Stimulated activated naive CD8-positive, alpha-beta T cell treated with anti-CD3 and anti-CD28 coated beads, Interleukin-15, amount 100 ng/mL, for 72 hours (primary cell): Measurements from ENCODE around the gene TRIM50.
A peak's percentile ranks its signal among the peaks of the same experiment; 100 is the strongest.
"Not testable (repeated sequence)": the region's sequence is repeated elsewhere in the genome, so short reads cannot be mapped to it uniquely, and the experiment has no call there.

Experiments
- ATAC-seq: fragments of 150-1000 bp; cut with Tn5 transposase; 2 replicates; pipeline ENCODE4 v1.10.0; 2021; ENCODE audit warnings: mild to moderate bottlenecking, moderate library complexity
- DNase-seq, 2 donors: peaks; one replicate each; pipeline ENCODE4 v3.0.0; 2021 to 2022
- H3K27ac Mint-ChIP-seq, 2 donors: one replicate each; pipeline ENCODE4 v1.8.0; 2022; ENCODE audit warnings: mild to moderate bottlenecking in 2 of 2, mixed read lengths in 2 of 2, moderate library complexity in 2 of 2
- H3K27me3 Mint-ChIP-seq: one replicate; pipeline ENCODE4 v1.8.0; 2022; ENCODE audit warnings: mixed read lengths
- H3K4me1 Mint-ChIP-seq: one replicate; pipeline ENCODE4 v1.8.0; 2022; ENCODE audit warnings: mild to moderate bottlenecking, mixed read lengths
- H3K4me3 Mint-ChIP-seq, 2 donors: one replicate each; pipeline ENCODE4 v1.8.0; 2022; ENCODE audit warnings: mild to moderate bottlenecking in 2 of 2, mixed read lengths in 2 of 2, moderate library complexity in 1 of 2
- H3K9me3 Mint-ChIP-seq, 2 donors: one replicate each; pipeline ENCODE4 v1.8.0; 2022; ENCODE audit warnings: mixed read lengths in 2 of 2

TRIM50 gene

DNA sequence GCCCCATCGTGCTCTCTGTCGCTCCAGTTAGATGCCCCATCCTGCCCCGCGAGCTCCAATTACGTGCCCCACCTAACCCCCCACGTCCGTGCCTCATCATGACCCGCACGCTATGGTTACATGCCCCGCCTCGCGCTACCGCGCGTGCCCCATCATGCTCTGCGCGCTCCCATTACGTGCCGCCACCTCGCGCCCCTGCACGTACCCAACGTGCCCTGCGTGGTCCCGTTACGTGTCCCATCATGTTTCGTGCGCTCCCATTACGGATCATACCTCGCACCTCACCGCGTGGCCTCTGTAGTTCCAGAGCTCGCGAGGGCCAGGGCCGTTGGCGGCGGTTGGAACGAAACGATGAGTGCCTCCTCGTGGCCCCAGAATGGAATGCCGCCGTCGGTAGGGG, at the start of gene TRIM50, which contains the start of gene FKBP6:
TSS of gene TRIM50 (minus strand) at position 161 of the 400 bp plus-strand sequence. CDS start 3,295 bp downstream, outside the sequence.
TSS of gene FKBP6 (plus strand) at position 240 of the 400 bp plus-strand sequence. CDS start 268 bp downstream, outside the sequence.
- H3K27me3 Mint-ChIP-seq, DNase-seq, H3K27ac Mint-ChIP-seq, H3K4me3 Mint-ChIP-seq, H3K9me3 Mint-ChIP-seq: not testable (repeated sequence)
- peak; percentile 16 for ATAC-seq
- peaks cover 10% of the 10 kb centered on the region for H3K4me1 Mint-ChIP-seq

DNA sequence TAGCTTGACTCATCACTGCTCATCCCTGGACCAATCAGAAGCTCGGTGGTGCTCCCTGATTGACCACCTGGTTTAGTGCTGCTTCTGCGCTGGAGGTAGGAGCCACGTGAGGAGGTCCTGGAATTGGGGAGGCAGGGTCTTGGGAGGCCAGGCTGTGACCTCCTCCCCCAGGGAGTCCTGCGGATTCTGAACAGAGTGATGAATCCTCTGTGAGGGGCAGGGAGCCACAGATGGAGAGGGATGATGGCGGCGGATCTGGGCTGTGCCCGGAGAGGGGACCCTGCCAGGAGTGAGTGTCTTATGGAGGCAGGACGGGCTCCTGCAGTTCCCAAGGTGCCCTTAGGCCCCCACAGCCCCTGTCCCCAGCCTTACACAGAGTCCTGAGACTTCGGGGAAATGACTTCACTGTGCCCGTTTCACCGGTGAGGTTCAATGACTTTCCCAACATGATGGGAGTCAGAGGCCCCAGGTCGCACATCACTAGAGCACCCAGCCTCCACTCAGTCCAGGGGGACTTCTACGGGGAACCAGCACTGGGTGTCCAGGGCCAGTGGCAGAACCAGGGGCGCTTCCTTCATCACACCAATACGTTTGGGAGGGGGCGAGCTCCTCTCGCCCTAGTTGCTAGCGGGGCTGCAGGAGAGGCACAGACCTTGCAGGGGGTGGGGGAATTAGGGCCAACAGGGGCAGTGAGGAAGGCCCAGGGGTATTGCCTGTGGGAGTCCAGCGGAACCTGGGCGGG, 49.0 kb upstream of the TRIM50 start:
- Mint-ChIP-seq H3K4me3 (peak overlapping the region; percentile 19 to 54), H3K9me3 (no peaks in the 10 kb centered on the region), H3K27ac (peak overlapping the region in 1 of 2 donors; percentile 52), H3K27me3 (peaks cover 32% of the 10 kb centered on the region), H3K4me1 (peaks cover 14% of the 10 kb centered on the region)
- ATAC-seq = no peak
- no peak for DNase-seq

DNA sequence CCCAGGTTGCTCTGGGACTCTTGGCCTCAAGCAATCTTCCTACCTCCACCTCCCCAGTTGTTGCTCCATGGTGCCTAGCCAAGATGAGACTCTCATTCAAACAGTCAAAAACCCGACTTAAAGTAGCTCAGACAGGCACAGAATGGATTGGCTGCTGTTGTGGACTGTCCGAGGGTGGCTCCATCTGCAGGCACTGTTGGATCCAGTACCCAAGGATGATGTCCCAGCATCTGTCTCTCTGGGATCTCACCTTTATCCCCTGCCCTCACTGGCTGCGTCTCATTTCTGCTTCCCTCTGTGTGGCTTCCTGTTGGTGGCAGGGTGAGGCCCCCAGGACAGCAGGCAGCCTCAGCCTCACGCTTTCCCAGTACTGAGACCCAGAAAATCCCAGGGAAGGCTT, 48.4 kb upstream of the TRIM50 start:
- peak overlapping the region in 1 of 2 donors; percentile 52 for H3K27ac Mint-ChIP-seq
- peaks cover 14% of the 10 kb centered on the region for H3K4me1 Mint-ChIP-seq
- peaks cover 32% of the 10 kb centered on the region for H3K27me3 Mint-ChIP-seq
- not testable (repeated sequence) for H3K9me3 Mint-ChIP-seq, H3K4me3 Mint-ChIP-seq, DNase-seq, ATAC-seq

DNA sequence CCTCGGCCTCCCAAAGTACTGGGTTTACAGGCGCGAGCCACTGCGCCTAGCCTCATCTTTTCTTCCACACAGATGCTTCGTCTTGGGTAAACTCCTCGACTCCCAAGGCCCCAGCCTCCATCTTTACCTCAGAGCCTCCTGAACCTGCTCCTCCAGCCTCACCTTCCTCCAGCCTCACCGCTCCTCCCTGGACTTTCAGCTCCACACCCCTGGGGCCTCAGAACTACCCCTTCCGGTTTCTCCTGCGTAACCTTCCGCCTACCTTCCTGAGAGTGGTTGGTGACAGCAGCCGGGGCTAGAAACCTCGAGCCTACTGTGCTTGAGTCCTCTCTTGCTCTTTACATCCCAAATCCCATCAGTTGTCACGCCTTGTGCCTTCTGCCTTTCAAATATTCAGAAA, 45.9 kb upstream of the TRIM50 start:
- peaks cover 14% of the 10 kb centered on the region for H3K4me1 Mint-ChIP-seq
- H3K27me3 Mint-ChIP-seq = peaks cover 31% of the 10 kb centered on the region
- no peak overlapping the region for H3K4me3 Mint-ChIP-seq
- ATAC-seq (no peak), DNase-seq (no peak)
- no peaks in the 10 kb centered on the region for H3K9me3 Mint-ChIP-seq
- no peak overlapping the region for H3K27ac Mint-ChIP-seq

DNA sequence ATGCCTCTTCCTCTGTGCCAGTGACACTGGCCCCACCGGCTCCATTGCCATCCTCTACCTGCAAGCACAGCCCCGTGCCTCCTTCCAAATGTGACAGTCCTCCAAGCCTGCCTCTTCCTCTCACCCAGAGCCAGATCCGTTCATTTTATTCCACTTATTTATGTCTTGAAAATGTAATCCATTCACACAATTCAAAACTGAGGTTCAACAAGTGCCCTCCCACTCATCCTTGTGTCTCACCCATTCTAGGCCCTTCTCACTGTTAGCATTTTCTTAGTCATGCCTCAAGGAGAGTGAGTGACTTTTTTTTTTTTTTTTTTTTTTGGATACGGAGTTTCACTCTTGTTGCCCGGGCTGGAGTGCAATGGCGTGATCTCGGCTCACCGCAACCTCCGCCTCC, 41.7 kb upstream of the TRIM50 start:
- no peaks in the 10 kb centered on the region for H3K9me3 Mint-ChIP-seq
- no peak overlapping the region for H3K27ac Mint-ChIP-seq
- H3K4me1 Mint-ChIP-seq = peaks cover 14% of the 10 kb centered on the region
- ATAC-seq = no peak
- no peak for DNase-seq
- no peak overlapping the region for H3K4me3 Mint-ChIP-seq
- H3K27me3 Mint-ChIP-seq = no peaks in the 10 kb centered on the region

DNA sequence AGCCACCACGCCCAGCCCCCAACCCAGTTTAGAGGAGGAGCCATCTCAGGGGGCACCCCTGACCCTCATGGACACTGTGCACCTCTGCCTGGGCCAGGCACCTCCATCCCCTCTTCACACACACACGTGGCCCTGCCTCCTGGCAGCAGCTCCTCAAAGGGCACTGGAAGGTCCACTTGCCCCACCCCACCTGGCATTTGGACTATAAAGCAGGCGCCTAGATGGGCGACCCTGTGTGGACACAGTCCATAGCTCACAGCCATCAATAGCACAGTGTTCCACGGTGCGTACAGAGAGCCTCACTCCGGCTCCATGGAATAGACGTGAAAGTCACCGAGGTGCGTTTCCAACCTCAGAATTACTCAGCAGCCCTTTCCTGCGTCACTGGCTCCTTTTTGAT, 41.1 kb upstream of the TRIM50 start:
- Mint-ChIP-seq H3K4me1 (peaks cover 14% of the 10 kb centered on the region), H3K9me3 (no peaks in the 10 kb centered on the region), H3K27me3 (no peaks in the 10 kb centered on the region), H3K4me3 (no peak overlapping the region), H3K27ac (peak overlapping the region in 1 of 2 donors; percentile 37)
- ATAC-seq (no peak), DNase-seq (no peak)

DNA sequence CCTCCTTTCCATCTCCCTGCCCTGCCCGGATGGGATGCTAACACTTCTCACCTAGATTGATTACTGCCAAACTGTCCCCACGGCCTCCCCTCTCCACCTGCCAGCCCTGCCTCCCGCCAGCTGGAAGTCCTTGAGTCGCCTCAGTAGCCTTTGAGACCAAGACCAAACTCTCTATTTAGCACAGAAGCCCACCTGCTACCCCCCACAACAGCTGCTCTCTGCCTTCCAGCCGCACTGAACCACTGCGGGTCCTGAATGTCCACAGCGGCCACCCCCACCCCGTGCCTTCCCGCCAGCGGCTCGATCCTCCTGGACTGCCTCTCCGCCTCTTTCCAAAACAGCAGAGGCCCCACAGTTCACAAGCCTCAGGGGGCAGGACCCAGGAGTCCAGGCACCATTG, 39.1 kb upstream of the TRIM50 start:
- H3K9me3 Mint-ChIP-seq = no peaks in the 10 kb centered on the region
- H3K27me3 Mint-ChIP-seq = no peaks in the 10 kb centered on the region
- no peak overlapping the region for H3K4me3 Mint-ChIP-seq
- peak overlapping the region; percentile 48 to 88 for H3K27ac Mint-ChIP-seq
- DNase-seq = no peak
- ATAC-seq = no peak
- H3K4me1 Mint-ChIP-seq = peaks cover 14% of the 10 kb centered on the region

DNA sequence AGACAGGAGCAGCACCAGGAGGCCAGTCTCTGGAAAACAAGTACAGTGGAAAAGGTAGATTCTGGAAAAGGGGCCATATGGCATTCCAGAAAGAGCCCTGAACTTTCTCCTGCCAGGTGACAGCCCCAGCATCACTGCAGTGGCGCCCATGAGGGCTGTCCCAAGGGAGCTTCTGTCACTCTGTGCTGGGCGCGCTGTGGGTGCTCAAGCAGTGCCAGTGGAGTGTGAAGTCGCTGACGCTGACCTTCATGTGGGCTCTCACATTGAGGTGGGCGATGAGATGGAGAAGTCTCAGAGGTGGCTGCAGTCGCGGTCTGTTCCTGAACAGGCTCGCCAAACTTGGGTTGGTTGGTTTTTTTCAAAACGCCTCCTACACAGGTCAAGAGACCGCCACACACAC, 38.2 kb upstream of the TRIM50 start:
- H3K9me3 Mint-ChIP-seq = no peaks in the 10 kb centered on the region
- ATAC-seq (no peak), DNase-seq (no peak)
- no peak overlapping the region for H3K4me3 Mint-ChIP-seq
- peaks cover 14% of the 10 kb centered on the region for H3K4me1 Mint-ChIP-seq
- no peaks in the 10 kb centered on the region for H3K27me3 Mint-ChIP-seq
- H3K27ac Mint-ChIP-seq = no peak overlapping the region

DNA sequence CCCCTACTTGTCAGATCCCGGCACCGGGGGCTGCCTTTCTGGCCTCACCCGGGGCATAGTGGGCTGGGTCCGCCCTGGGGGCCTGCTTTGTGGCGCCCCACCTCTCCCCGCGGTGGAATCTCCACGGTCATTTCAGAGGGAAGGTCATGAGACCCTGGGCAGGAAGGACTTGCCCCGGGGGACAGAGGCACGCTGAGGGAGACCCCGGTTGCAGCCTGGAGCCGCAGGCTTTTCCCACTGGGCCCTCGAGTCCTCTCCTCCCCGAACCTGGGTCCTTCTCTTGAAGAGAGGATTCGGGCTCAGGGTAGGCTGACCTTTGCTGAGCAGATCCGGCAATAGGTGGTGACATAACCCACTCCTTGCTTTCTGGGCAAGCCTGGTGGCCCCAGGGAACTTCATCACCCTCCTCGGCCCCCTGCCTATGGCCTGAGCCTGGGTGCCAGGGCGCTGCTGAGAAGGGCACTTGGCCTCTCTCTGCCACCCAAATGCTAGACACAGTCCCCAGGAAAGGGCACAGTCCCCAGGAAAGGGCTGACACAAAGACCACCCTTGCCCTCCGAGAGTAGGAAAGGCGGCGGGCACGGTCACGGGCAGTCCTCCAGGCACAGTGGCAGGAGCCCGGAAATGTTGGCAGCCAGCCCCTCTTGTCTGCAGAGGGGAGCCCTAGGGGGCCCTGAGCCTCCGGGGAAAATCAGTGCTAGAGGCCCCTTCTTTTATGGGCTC, 36.3 kb upstream of the TRIM50 start:
- DNase-seq (no peak), ATAC-seq (no peak)
- Mint-ChIP-seq H3K4me1 (peaks cover 18% of the 10 kb centered on the region), H3K27ac (no peak overlapping the region), H3K9me3 (no peaks in the 10 kb centered on the region), H3K4me3 (no peak overlapping the region), H3K27me3 (peaks cover 7% of the 10 kb centered on the region)

DNA sequence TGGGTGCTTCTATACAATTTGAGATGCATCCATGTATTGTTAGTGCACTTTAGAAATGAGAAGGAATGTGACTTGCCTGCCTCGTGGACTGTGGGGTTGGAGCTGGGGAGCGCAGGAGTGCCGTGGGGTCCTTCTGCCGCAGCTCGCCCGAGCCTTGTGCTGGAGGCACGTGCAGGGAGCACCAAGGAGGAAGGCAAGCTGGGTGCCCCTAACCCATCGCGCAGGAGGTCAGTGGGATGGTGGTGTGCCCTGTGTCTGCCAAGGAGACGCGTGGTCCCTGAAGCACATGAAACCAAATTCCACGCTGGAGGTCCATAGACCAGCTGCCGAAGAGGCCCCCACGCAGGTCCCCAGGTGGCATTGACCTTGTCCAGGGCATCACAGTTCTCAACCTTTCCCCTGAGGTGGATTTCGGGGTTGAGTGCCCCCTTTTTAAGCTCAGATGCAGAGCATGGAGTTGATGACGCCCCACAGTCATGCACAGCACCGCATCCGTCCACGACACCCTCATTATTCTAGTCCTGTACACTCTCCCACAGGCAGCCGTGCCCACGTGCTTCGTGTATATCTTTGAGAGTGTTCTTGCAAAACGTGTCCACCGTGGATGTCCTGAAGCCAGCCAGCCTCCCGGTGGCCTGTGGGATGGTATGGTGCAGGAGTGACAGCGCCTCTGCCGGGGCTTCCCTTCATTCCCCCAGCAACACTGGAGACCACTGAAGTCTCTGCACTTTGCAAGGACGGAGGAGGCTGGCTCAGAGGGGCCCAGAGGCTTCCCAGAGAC, 35.5 kb upstream of the TRIM50 start:
- Mint-ChIP-seq H3K27ac (no peak overlapping the region), H3K4me1 (peaks cover 20% of the 10 kb centered on the region), H3K27me3 (peaks cover 10% of the 10 kb centered on the region), H3K9me3 (no peaks in the 10 kb centered on the region), H3K4me3 (no peak overlapping the region)
- ATAC-seq (no peak), DNase-seq (no peak)

DNA sequence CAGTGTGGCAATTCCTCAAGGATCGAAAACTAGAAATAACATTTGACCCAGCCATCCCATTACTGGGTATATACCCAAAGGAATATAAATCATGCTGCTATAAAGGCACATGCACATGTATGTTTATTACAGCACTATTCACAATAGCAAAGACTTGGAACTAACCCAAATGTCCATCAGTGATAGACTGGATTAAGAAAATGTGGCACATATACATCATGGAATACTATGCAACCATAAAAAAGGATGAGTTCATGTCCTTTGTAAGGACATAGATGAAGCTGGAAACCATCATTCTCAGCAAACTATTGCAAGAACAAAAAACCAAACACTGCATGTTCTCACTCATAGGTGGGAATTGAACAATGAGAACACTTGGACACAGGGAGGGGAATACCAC, 32.7 kb upstream of the TRIM50 start:
- not testable (repeated sequence) for H3K4me1 Mint-ChIP-seq, DNase-seq, H3K9me3 Mint-ChIP-seq, H3K27ac Mint-ChIP-seq, H3K4me3 Mint-ChIP-seq, ATAC-seq
- peaks cover 10% of the 10 kb centered on the region for H3K27me3 Mint-ChIP-seq

DNA sequence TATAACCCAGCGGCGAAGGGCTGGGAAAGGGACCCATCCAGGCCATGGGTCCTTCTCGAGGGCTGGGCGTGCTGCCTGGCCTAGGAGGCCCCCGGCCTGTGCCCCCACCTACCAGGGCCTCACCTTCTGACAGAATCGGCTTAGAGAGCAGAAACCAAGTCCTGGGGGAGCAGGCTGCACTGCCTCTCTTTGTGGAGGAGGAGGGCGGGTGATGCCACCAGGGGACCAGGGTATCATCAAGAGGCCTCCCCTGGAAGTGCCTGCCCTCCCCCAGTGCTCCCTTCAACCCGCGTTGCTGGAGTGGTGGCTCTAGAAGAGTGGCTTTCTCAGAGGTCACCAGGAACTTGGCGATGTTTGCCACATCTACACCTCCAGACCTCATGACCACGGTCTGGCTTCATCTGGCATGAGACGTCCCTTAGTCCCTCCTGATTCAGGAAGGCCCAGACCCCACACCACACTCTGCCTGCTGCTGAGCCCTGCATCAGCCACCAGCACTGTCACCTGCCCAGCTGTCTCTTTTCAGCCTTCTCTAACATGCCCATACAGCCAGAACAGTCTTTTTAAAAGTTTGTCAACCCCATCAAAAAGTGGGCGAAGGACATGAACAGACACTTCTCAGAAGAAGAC, 32.0 kb upstream of the TRIM50 start:
- DNase-seq = no peak
- Mint-ChIP-seq H3K27me3 (peaks cover 10% of the 10 kb centered on the region), H3K4me3 (no peak overlapping the region), H3K4me1 (peaks cover 6% of the 10 kb centered on the region), H3K9me3 (no peaks in the 10 kb centered on the region), H3K27ac (no peak overlapping the region)
- no peak for ATAC-seq

DNA sequence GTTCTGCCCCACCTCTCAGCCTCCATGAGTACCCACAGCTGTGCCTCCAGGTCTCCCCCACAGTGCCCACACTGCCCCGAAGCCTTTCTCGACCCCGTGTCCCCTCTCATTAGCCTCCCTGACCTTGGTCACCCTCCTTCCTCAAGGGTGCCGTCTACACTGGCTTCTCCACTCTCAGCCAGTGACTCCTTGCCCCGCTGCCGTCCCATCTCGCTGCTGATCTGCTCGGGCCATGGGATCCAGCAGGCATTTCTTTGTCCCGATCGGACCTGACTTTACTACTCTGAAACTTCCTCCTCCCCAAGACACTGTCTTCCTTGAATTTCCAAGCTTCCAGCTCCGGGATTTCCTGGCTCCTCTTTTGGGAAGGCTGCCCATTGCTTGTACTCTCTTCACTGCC, 31.4 kb upstream of the TRIM50 start:
- Mint-ChIP-seq H3K27ac (peak overlapping the region in 1 of 2 donors; percentile 82), H3K27me3 (peaks cover 10% of the 10 kb centered on the region), H3K4me1 (peaks cover 6% of the 10 kb centered on the region), H3K9me3 (no peaks in the 10 kb centered on the region), H3K4me3 (peak overlapping the region in 1 of 2 donors; percentile 34)
- DNase-seq (no peak), ATAC-seq (no peak)

DNA sequence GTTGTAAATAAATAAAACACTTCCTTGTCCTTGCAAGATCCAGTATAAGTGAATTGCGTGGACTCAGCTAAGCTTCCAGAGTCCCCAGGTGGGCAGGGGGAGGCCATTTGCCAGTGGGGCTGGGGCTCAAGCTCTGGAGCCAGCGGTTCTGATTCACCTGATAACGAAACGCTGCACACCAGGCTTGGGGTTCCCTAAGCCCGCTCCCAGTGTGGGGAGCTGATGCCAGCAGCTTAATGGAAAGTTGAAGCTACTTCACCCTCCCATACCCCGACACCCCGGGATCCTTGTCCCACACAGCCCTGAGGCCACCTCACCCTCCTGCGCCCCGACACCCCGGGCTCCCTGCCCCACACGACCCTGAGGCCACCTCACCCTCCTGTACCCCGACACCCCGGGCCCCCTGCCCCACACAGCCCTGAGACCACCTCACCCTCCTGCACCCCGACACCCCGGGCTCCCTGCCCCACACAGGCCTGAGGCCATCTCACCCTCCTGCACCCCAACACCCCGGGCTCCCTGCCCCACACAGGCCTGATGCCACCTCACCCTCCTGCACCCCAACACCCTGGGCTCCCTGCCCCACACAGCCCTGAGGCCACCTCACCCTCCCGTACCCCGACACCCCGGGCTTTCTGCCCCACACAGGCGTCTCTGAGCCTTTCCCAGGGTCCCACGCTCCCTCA, 30.9 kb upstream of the TRIM50 start:
- H3K4me3 Mint-ChIP-seq = no peak overlapping the region
- no peaks in the 10 kb centered on the region for H3K9me3 Mint-ChIP-seq
- H3K27ac Mint-ChIP-seq = no peak overlapping the region
- H3K27me3 Mint-ChIP-seq = peaks cover 10% of the 10 kb centered on the region
- peaks cover 6% of the 10 kb centered on the region for H3K4me1 Mint-ChIP-seq
- peak; percentile 77 for ATAC-seq
- no peak for DNase-seq

DNA sequence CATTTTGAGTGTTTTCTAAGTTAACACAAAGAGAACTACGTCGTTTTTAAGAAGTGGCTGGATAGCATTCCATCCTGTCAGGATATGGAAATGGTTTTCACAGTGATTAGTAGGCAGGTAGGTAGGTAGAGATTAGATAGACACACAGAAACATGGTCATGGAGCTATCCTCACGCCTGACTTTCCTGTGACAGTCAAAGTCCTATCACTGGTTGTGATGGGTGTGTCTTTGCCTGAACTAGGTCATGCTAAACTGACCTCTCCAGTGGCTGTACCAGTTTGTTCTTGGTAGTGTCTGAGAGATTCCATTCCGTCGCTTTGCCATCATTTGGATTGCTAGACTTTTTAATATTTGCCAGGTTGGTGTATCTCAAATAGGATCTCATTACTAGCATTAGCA, 28.3 kb upstream of the TRIM50 start:
- peaks cover 10% of the 10 kb centered on the region for H3K27me3 Mint-ChIP-seq
- peaks cover 6% of the 10 kb centered on the region for H3K4me1 Mint-ChIP-seq
- no peak overlapping the region for H3K4me3 Mint-ChIP-seq
- no peak for DNase-seq
- no peak overlapping the region for H3K27ac Mint-ChIP-seq
- H3K9me3 Mint-ChIP-seq = peaks cover 0 to 10% of the 10 kb centered on the region in 2 donors
- ATAC-seq = no peak
